HepG2 (cell line): ENCODE measurements around the gene ACOX3. TPM values are rescaled to one million over a fixed set of nuclear protein-coding genes. Genes with fewer than 3 reads are reported as not detected.

Source experiments
- CBX2 ChIP-seq, 2 experiments: fragments of 200-600 bp in 1 of 2; sonication (generic); formaldehyde crosslinking in 1 of 2; IDR thresholded peaks; 2 replicates each; pipeline versions ENCODE4 v1.7.0 to v1.8.1; 2018 to 2022; ENCODE audit warnings: low read depth in 2 of 2, low read length in 1 of 2, mild to moderate bottlenecking in 1 of 2, missing genetic modification reagents in 1 of 2
- CENPX ChIP-seq: sonication (generic); formaldehyde crosslinking; IDR thresholded peaks from 2 replicates; pipeline ENCODE4 v1.9.0; 2021; ENCODE audit warnings: mild to moderate bottlenecking, missing genetic modification reagents, moderate library complexity
- CHCHD3 ChIP-seq: sonication (generic); formaldehyde crosslinking; IDR thresholded peaks from 2 replicates; pipeline ENCODE4 v1.8.0; 2022; ENCODE audit warnings: mild to moderate bottlenecking, missing genetic modification reagents, moderate library complexity
- DBP ChIP-seq: sonication (generic); formaldehyde crosslinking; IDR thresholded peaks from 2 replicates; pipeline ENCODE4 v1.4.0; 2020; ENCODE audit warnings: missing genetic modification reagents; ENCODE audit errors: not compliant biosample characterization
- FOXK1 ChIP-seq: sonication (generic); formaldehyde crosslinking; IDR thresholded peaks from 2 replicates; pipeline ENCODE4 v1.4.0; 2020; ENCODE audit warnings: low read depth, missing genetic modification reagents, borderline replicate concordance
- GMEB2 ChIP-seq: IDR thresholded peaks from 2 replicates; pipeline ENCODE4 v1.6.1; 2016; ENCODE audit warnings: missing biosample characterization, missing genetic modification reagents, low read depth
- HES4 ChIP-seq: sonication (generic); formaldehyde crosslinking; IDR thresholded peaks from 2 replicates; pipeline ENCODE4 v1.9.0; 2021; ENCODE audit warnings: mild to moderate bottlenecking, missing genetic modification reagents, borderline replicate concordance
- HHEX ChIP-seq: IDR thresholded peaks from 2 replicates; pipeline ENCODE4 v1.6.1; 2016; ENCODE audit warnings: control low read depth
- HNRNPUL1 ChIP-seq: fragments of 200-400 bp; formaldehyde crosslinking; IDR thresholded peaks from 2 replicates; pipeline ENCODE4 v1.6.1; 2017; ENCODE audit warnings: low read depth, mild to moderate bottlenecking, low read length, moderate library complexity
- IRF9 ChIP-seq: sonication (generic); formaldehyde crosslinking; IDR thresholded peaks from 2 replicates; pipeline ENCODE4 v1.8.0; 2022; ENCODE audit warnings: missing genetic modification reagents, mild to moderate bottlenecking, borderline replicate concordance
- KLF16 ChIP-seq, 2 experiments: sonication (generic) in 1 of 2; formaldehyde crosslinking in 1 of 2; IDR thresholded peaks; 2 replicates each; pipeline versions ENCODE4 v1.6.1 to v1.8.0; 2016 to 2023; ENCODE audit warnings: missing genetic modification reagents in 2 of 2, missing compliant biosample characterization in 1 of 2
- MAZ ChIP-seq, 2 experiments: sonication (generic) in 1 of 2; formaldehyde crosslinking in 1 of 2; IDR thresholded peaks; 2 replicates each; pipeline versions ENCODE4 v1.5.0 to v1.6.1; 2012 to 2020; ENCODE audit warnings: low read depth in 2 of 2, mild to moderate bottlenecking in 2 of 2, borderline replicate concordance in 1 of 2, improper control_type of control experiment in 1 of 2, low read length in 1 of 2, missing genetic modification reagents in 1 of 2, moderate library complexity in 1 of 2
- NPAS2 ChIP-seq: sonication (generic); formaldehyde crosslinking; IDR thresholded peaks from 2 replicates; pipeline ENCODE4 v1.8.0; 2022; ENCODE audit warnings: mild to moderate bottlenecking, missing genetic modification reagents, borderline replicate concordance
- PCBP2 ChIP-seq: fragments of 200-400 bp; formaldehyde crosslinking; optimal IDR thresholded peaks from 2 replicates; pipeline ENCODE3; 2018; ENCODE audit warnings: low read length, low read depth; ENCODE audit not compliant: poor library complexity, severe bottlenecking
- TEAD3 ChIP-seq: optimal IDR thresholded peaks from 2 replicates; pipeline ENCODE3; 2016; ENCODE audit warnings: borderline replicate concordance
- ZFYVE20 ChIP-seq: sonication (generic); formaldehyde crosslinking; IDR thresholded peaks from 2 replicates; pipeline ENCODE4 v1.8.0; 2023; ENCODE audit warnings: low read depth, mild to moderate bottlenecking, moderate library complexity, missing genetic modification reagents, borderline replicate concordance
- ZGPAT ChIP-seq: IDR thresholded peaks from 2 replicates; pipeline ENCODE4 v1.6.1; 2016; ENCODE audit warnings: mild to moderate bottlenecking
- ZKSCAN5 ChIP-seq: sonication (generic); formaldehyde crosslinking; IDR thresholded peaks from 2 replicates; pipeline ENCODE4 v1.5.1; 2020; ENCODE audit warnings: mild to moderate bottlenecking, missing genetic modification reagents
- ZNF264 ChIP-seq: sonication (generic); formaldehyde crosslinking; IDR thresholded peaks from 2 replicates; pipeline ENCODE4 v1.4.0; 2020; ENCODE audit warnings: missing genetic modification reagents
- ZNF703 ChIP-seq: sonication (generic); formaldehyde crosslinking; IDR thresholded peaks from 2 replicates; pipeline ENCODE4 v1.5.1; 2020; ENCODE audit warnings: missing genetic modification reagents, mild to moderate bottlenecking, moderate library complexity, borderline replicate concordance
- polyA plus RNA-seq, 8 experiments: library from polyadenylated mRNA; depleted of rRNA in 3 of 8; stranded (reverse) in 7 of 8; unstranded in 1 of 8; fragments of >200 nt; fragmentation: Illumina TruSeq in 4 of 8; extraction: Trizol in 4 of 8; gene quantifications; 2 replicates each; pipeline versions ENCODE4 v1.2.1 to v1.2.3, GENCODE V29; 2011 to 2016; ENCODE audit warnings: low read depth in 4 of 8, missing spikeins in 1 of 8, mixed read lengths in 1 of 8; ENCODE audit not compliant: insufficient read depth in 1 of 8
- total RNA-seq, 5 experiments: library from RNA; depleted of rRNA; stranded (reverse); fragments of >200 nt; fragmentation: Illumina TruSeq; extraction: Trizol; gene quantifications; 2 replicates each; pipeline ENCODE4 v1.2.3, GENCODE V29; 2016; ENCODE audit warnings: low read depth in 1 of 5

ACOX3 gene
- total and polyA plus RNA-seq, 2 of the 13 experiments (the other 11 are each of a cell fraction or from before 2014, with no cell fraction given), result 4.2 to 17.8 TPM

GRCh38 chr4:8440492-8441311, at the start of gene ACOX3, which contains the start of gene TRMT44 (continued):
- TF ChIP-seq MAZ (IDR thresholded peaks at IDR 0.05; ENCODE audit: borderline replicate concordance, low read depth, low read length) (no peak), MAZ (CRISPR knock-in tag; IDR thresholded peaks at IDR 0.05; ENCODE audit: low read depth) (0 out of 2 replicates have a peak, but pooled peaks have one; percentile 47), KLF16 (CRISPR knock-in tag; IDR thresholded peaks at IDR 0.05) (peak in 1 of 2 experiments; percentile 69; a peak in 2 of 4 replicates), HES4 (CRISPR knock-in tag) (no peak), GMEB2 (CRISPR knock-in tag) (peak; percentile 51; the same call in 1 of the 2 replicates), ZNF703 (no peak), ZNF264 (CRISPR knock-in tag) (no peak), NPAS2 (CRISPR knock-in tag) (no peak), FOXK1 (CRISPR knock-in tag) (peak; percentile 94; the same call in 1 of the 2 replicates), CENPX (CRISPR knock-in tag) (no peak), CHCHD3 (CRISPR knock-in tag) (0 out of 2 replicates have a peak, but pooled peaks have one; percentile 75), HHEX (no peak), DBP (CRISPR knock-in tag) (no peak), ZKSCAN5 (CRISPR knock-in tag) (no peak), IRF9 (CRISPR knock-in tag) (no peak), CBX2 (IDR thresholded peaks at IDR 0.05; ENCODE audit: low read depth, low read length) (no peak), CBX2 (CRISPR knock-in tag; IDR thresholded peaks at IDR 0.05; ENCODE audit: low read depth) (no peak), HNRNPUL1 (no peak), ZGPAT (CRISPR knock-in tag) (peak; percentile 79), ZFYVE20 (CRISPR knock-in tag) (no peak), PCBP2 (no peak), TEAD3 (CRISPR knock-in tag) (peak; percentile 62)
